ENCODE measurements around the gene IGBP1.

GRCh38 chrX:70166601-70167590, 33.6 kb downstream of the IGBP1 start:
- TF ChIP-seq CTCF (IDR thresholded peaks at IDR 0.05) (no peak), POLR2A (IDR thresholded peaks at IDR 0.05) (no peak)
